ENCODE results near the gene C1orf226. TPM values are rescaled to one million over a fixed set of nuclear protein-coding genes. Genes with fewer than 3 reads are reported as not detected.

The C1orf226 gene
- total RNA-seq, 1 experiment from 2014 or later = 2.4 TPM

GRCh38 chr1:162381941-162382750 is 618 bp downstream of the C1orf226 start:
- DNase-seq (ENCODE audit: low spot score) = no peak
- in situ Hi-C loops (cut with HindIII; ENCODE audit: low sequenced_read_pairs) = no loop called here

GRCh38 chr1:162383091-162383490 is 1.6 kb downstream of the C1orf226 start:
- in situ Hi-C loops (cut with HindIII; ENCODE audit: low sequenced_read_pairs) = no loop called here
- no peak for DNase-seq (ENCODE audit: low spot score)

GRCh38 chr1:162383516-162383915 is 2.0 kb downstream of the C1orf226 start:
- in situ Hi-C loops (cut with HindIII; ENCODE audit: low sequenced_read_pairs) = no loop called here
- no peak for DNase-seq (ENCODE audit: low spot score)

GRCh38 chr1:162384116-162384515 is 2.6 kb downstream of the C1orf226 start:
- in situ Hi-C loops (cut with HindIII; ENCODE audit: low sequenced_read_pairs) = no loop called here
- DNase-seq (ENCODE audit: low spot score) = no peak

- in situ Hi-C loops (cut with HindIII; ENCODE audit: low sequenced_read_pairs) = no loop called here
- DNase-seq (ENCODE audit: low spot score) = no peak
Measured at GRCh38 chr1:162384601-162385279, 3.2 kb downstream of the C1orf226 start.

GRCh38 chr1:162385280-162385623 is 3.7 kb downstream of the C1orf226 start:
- in situ Hi-C loops (cut with HindIII; ENCODE audit: low sequenced_read_pairs) = no loop called here
- DNase-seq (ENCODE audit: low spot score) = no peak

GRCh38 chr1:162385702-162386101 is 4.2 kb downstream of the C1orf226 start:
- no peak for DNase-seq (ENCODE audit: low spot score)
- in situ Hi-C loops (cut with HindIII; ENCODE audit: low sequenced_read_pairs) = no loop called here

- DNase-seq (ENCODE audit: low spot score) = no peak
- in situ Hi-C loops (cut with HindIII; ENCODE audit: low sequenced_read_pairs) = no loop called here
Measured at GRCh38 chr1:162386292-162387225, 5.0 kb downstream of the C1orf226 start.

- in situ Hi-C loops (cut with HindIII; ENCODE audit: low sequenced_read_pairs) = no loop called here
- DNase-seq (ENCODE audit: low spot score) = no peak
Measured at GRCh38 chr1:162387226-162388082, 5.9 kb downstream of the C1orf226 start.

- in situ Hi-C loops (cut with HindIII; ENCODE audit: low sequenced_read_pairs) = no loop called here
- DNase-seq (ENCODE audit: low spot score) = no peak
Measured at GRCh38 chr1:162388083-162388594, 6.6 kb downstream of the C1orf226 start.

- in situ Hi-C loops (cut with HindIII; ENCODE audit: low sequenced_read_pairs) = no loop called here
- peak; percentile 14 for DNase-seq (ENCODE audit: low spot score)
Measured at GRCh38 chr1:162388615-162389014, 7.1 kb downstream of the C1orf226 start.

- no peak for DNase-seq (ENCODE audit: low spot score)
- in situ Hi-C loops (cut with HindIII; ENCODE audit: low sequenced_read_pairs) = no loop called here
Measured at GRCh38 chr1:162389021-162389818, 7.7 kb downstream of the C1orf226 start.

- in situ Hi-C loops (cut with HindIII; ENCODE audit: low sequenced_read_pairs) = no loop called here
- DNase-seq (ENCODE audit: low spot score) = no peak
Measured at GRCh38 chr1:162389971-162390370, 8.4 kb downstream of the C1orf226 start.

- no peak for DNase-seq (ENCODE audit: low spot score)
- in situ Hi-C loops (cut with HindIII; ENCODE audit: low sequenced_read_pairs) = no loop called here
Measured at GRCh38 chr1:162390396-162391185, 9.1 kb downstream of the C1orf226 start.

- in situ Hi-C loops (cut with HindIII; ENCODE audit: low sequenced_read_pairs) = no loop called here
- peak; percentile 69 for DNase-seq (ENCODE audit: low spot score)
Measured at GRCh38 chr1:162391790-162392563, 10.4 kb downstream of the C1orf226 start.

GRCh38 chr1:162396201-162396906 is 14.8 kb downstream of the C1orf226 start:
- no peak for DNase-seq (ENCODE audit: low spot score)
- in situ Hi-C loops (cut with HindIII; ENCODE audit: low sequenced_read_pairs) = no loop called here

Data from G401 (cell line).